ENCODE data around the gene CCDC179. TPM values are rescaled to one million over a fixed set of nuclear protein-coding genes. Genes with fewer than 3 reads are reported as not detected.

The CCDC179 gene
- total RNA-seq, 3 donors from 2014 or later = not detected

GRCh38 chr11:22822203-22822602 is 38.1 kb downstream of the CCDC179 start:
- intact Hi-C loops (cut with DNase I; ENCODE audit: low total_unique reads) = no loop called here
- no peak for DNase-seq (ENCODE audit: low spot score in 2 of 2)
- Histone ChIP-seq H3K4me3 (no peak overlapping the region), H3K27me3 (no peaks in the 10 kb centered on the region), H3K4me1 (no peaks in the 10 kb centered on the region), H3K27ac (no peak overlapping the region), H3K9me3 (no peaks in the 10 kb centered on the region), H3K36me3 (peaks cover 9% of the 10 kb centered on the region)
- TF ChIP-seq POLR2AphosphoS5 (IDR thresholded peaks at IDR 0.05) = no peak
- no peak for TF ChIP-seq CTCF (IDR thresholded peaks at IDR 0.05)
- no peak for TF ChIP-seq POLR2A (IDR thresholded peaks at IDR 0.05)

GRCh38 chr11:22809893-22810292 is 50.4 kb downstream of the CCDC179 start:
- intact Hi-C loops (cut with DNase I; ENCODE audit: low total_unique reads) = no loop called here
- Histone ChIP-seq H3K4me1 (no peaks in the 10 kb centered on the region), H3K4me3 (no peak overlapping the region), H3K36me3 (peaks cover 3% of the 10 kb centered on the region), H3K27ac (no peak overlapping the region), H3K27me3 (no peaks in the 10 kb centered on the region), H3K9me3 (no peaks in the 10 kb centered on the region)
- no peak for DNase-seq (ENCODE audit: low spot score in 2 of 2)
- TF ChIP-seq POLR2AphosphoS5 (IDR thresholded peaks at IDR 0.05) (no peak), POLR2A (IDR thresholded peaks at IDR 0.05) (no peak), CTCF (IDR thresholded peaks at IDR 0.05) (no peak)

GRCh38 chr11:22808571-22809197 is 51.6 kb downstream of the CCDC179 start:
- intact Hi-C loops (cut with DNase I; ENCODE audit: low total_unique reads) = no loop called here

GRCh38 chr11:22807855-22808570 is 52.3 kb downstream of the CCDC179 start:
- DNase-seq (ENCODE audit: low spot score in 2 of 2) = no peak
- no peak for TF ChIP-seq POLR2A (IDR thresholded peaks at IDR 0.05)
- no peak for TF ChIP-seq POLR2AphosphoS5 (IDR thresholded peaks at IDR 0.05)
- TF ChIP-seq CTCF (IDR thresholded peaks at IDR 0.05) = no peak

More at GRCh38 chr11:22808571-22809197, 51.6 kb downstream of the CCDC179 start:
- peak overlapping the region in 1 of 2 donors; percentile 8 for H3K27ac ChIP-seq
- DNase-seq (ENCODE audit: low spot score in 2 of 2) = no peak
- H3K27me3 ChIP-seq = no peaks in the 10 kb centered on the region
- H3K4me1 ChIP-seq = no peaks in the 10 kb centered on the region
- no peaks in the 10 kb centered on the region for H3K9me3 ChIP-seq
- TF ChIP-seq CTCF (IDR thresholded peaks at IDR 0.05) (no peak), POLR2A (IDR thresholded peaks at IDR 0.05) (no peak), POLR2AphosphoS5 (IDR thresholded peaks at IDR 0.05) (no peak)
- peaks cover 3% of the 10 kb centered on the region for H3K36me3 ChIP-seq
- H3K4me3 ChIP-seq = no peak overlapping the region

GRCh38 chr11:22807391-22807790 is 52.9 kb downstream of the CCDC179 start:
- Histone ChIP-seq H3K4me1 (no peaks in the 10 kb centered on the region), H3K4me3 (no peak overlapping the region), H3K9me3 (no peaks in the 10 kb centered on the region), H3K27ac (no peak overlapping the region), H3K36me3 (peaks cover 3% of the 10 kb centered on the region), H3K27me3 (no peaks in the 10 kb centered on the region)
- DNase-seq (ENCODE audit: low spot score in 2 of 2) = no peak
- TF ChIP-seq CTCF (IDR thresholded peaks at IDR 0.05) (no peak), POLR2A (IDR thresholded peaks at IDR 0.05) (no peak), POLR2AphosphoS5 (IDR thresholded peaks at IDR 0.05) (no peak)
- intact Hi-C loops (cut with DNase I; ENCODE audit: low total_unique reads) = no loop called here

More at GRCh38 chr11:22807855-22808570, 52.3 kb downstream of the CCDC179 start:
- peak overlapping the region in 1 of 2 donors; percentile 8 for H3K27ac ChIP-seq
- no peaks in the 10 kb centered on the region for H3K9me3 ChIP-seq
- intact Hi-C loops (cut with DNase I; ENCODE audit: low total_unique reads) = no loop called here
- H3K4me3 ChIP-seq = no peak overlapping the region
- H3K27me3 ChIP-seq = no peaks in the 10 kb centered on the region
- peaks cover 3% of the 10 kb centered on the region for H3K36me3 ChIP-seq
- no peaks in the 10 kb centered on the region for H3K4me1 ChIP-seq

Measured in breast epithelium (tissue), 4 donors.